ENCODE measurements around the gene TMEM171.

TMEM171 gene

DNA sequence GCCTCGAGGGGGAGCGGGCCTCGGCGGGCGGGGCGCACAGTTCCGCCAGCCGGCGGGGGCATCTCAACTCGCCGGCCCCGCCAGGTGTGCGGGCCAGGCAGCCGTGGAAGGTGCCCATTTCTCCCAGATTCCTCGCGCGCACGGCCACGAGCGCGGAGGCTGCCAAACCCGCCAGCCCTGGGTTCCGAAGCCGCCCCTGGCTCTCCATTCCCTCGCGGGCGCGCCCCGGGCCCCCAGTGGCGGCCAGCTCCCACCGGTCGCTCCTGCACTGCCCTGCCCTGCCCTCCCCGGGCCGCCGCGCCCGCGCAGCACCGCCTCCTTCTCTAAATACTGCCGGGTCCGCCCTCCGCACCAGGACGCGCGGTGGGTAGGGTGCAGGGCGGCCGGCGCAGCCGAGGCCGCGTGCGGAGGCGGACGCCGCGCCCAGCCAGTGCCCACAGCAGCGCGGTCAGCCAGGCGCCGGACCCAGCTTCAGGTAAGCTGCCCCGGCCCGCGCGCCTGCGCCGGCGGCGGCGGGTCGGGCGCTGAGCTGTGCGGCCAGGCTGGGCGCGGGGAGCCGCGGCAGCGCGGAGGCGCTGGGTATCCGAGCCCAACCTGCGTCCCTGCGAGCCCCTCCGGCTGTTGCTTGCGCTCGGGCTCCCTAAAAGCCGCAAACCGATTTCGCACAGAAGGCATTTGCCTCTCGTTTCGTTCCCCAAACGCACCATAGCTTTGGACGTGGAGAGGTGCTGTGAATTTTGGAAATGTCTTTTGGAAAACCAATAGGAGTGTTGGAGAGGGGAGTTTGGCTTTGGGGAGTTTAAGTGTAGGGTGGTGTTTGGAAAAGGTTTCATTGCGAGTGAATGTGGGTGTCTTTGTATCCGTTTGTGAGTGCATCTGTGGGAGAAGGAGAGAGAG is at the start of gene TMEM171:
TMEM171 (plus strand) TSS at position 354 of the 897 bp plus-strand sequence. CDS start 2,799 bp downstream, outside the sequence.
- no peak for DNase-seq

- DNase-seq = no peak
These were observed 39.3 kb upstream of the TMEM171 start for GRCh38 chr5:73081093-73081492.

GRCh38 chr5:73088026-73088425 is 32.3 kb upstream of the TMEM171 start:
- no peak for DNase-seq

DNA sequence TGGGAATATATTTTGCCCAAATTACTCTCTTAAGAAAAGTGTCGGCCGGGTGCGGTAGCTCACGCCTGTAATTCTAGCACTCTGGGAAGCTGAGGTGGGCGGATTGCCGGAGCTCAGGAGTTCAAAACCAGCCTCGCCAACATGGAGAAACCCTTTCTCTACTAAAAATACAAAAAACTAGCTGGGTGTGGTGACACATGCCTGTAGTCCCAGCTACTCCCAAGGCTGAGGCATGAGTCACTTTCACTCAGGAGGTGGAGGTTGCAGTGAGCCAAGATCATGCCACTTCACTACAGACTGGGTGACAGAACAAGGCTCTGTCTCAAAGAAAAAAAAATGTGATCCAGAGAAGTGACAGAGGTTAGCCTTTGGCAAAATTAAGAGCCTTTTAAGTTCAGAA is 26.4 kb upstream of the TMEM171 start:
- no peak for DNase-seq

DNA sequence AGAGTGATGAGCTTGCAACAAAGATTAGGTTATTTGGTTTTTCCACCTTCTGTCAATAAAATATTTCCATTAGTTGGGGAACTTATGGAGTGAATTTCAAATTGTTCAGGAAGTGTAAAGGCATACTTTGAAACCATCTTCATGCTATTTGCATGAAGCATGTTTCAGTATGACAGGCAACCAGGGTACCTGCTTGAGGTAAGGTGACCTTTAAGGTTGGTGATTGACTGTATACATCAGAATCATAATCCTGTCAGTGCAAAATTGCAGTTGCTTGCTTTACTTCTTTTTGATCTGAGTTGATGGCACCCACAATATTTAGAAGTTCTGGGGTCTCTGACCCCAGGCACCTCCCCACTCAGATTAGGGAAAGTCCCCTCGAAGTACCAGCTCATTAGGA is 26.0 kb upstream of the TMEM171 start:
- no peak for DNase-seq

- DNase-seq = no peak
These were observed 24.7 kb upstream of the TMEM171 start for GRCh38 chr5:73095564-73096238.

- DNase-seq = no peak
These were observed 24.2 kb upstream of the TMEM171 start for GRCh38 chr5:73096239-73096575.

- DNase-seq = no peak
These were observed 22.6 kb upstream of the TMEM171 start for GRCh38 chr5:73097740-73098139.

GRCh38 chr5:73100109-73100508 is 20.3 kb upstream of the TMEM171 start:
- no peak for DNase-seq

- no peak for DNase-seq
These were observed 16.5 kb upstream of the TMEM171 start for GRCh38 chr5:73103870-73104299.

- no peak for DNase-seq
These were observed 16.0 kb upstream of the TMEM171 start for GRCh38 chr5:73104326-73104725.

GRCh38 chr5:73106335-73106734 is 14.0 kb upstream of the TMEM171 start:
- no peak for DNase-seq

- DNase-seq = no peak
These were observed 10.2 kb upstream of the TMEM171 start for GRCh38 chr5:73110190-73110589.

DNA sequence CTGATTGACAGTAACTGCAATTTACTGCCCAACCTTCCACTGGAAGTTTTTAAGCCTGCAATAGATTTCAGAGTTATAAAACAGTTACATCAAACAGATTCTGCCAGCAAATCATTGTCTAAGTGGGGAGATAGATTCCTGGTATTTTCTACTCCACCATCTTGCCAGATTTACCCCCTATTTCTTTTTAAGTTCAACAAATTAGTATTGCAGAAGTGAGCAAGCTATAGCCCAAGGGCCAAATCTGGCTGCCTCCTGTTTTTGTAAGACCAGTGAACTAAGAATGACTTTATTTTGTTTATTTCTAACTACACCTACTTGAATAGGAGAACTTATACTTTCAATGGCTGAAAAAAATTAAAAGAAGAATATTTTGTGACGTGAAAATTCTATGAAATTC is 8.8 kb upstream of the TMEM171 start:
- DNase-seq = no peak

- no peak for DNase-seq
These were observed 8.0 kb upstream of the TMEM171 start for GRCh38 chr5:73112359-73112758.

- DNase-seq = no peak
These were observed 6.2 kb upstream of the TMEM171 start for GRCh38 chr5:73114044-73114688.

DNA sequence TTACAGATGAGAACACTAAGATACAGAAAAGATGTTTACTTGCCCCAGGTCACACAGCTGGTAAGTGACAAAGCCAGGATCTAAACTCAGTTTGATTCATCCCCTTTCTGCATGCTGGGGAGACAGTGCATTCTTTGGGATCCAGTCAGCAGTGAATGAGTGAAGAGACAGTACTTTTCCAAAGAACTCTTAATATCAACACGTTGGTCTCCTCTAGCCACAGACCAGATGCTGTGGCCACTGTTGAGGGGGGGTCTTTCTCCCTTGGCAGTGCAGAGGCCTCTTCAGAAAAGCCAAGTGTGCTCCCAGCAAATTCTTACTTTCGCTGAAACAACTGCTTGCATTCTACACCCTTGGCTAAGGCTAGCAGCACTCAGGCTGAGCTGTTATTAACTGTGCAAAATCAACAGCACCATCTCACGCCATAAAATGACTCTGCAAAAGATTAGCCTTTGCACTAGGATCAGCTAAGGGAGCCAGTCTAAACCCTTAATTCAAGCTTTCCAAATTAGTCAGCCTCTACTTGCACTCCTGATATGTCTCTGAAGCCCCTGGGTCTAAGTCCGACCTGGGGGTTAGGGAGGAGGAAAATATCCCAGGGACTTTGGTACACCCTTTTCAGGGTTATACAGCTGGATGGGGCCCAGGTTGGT is 4.8 kb upstream of the TMEM171 start:
- DNase-seq = no peak

DNA sequence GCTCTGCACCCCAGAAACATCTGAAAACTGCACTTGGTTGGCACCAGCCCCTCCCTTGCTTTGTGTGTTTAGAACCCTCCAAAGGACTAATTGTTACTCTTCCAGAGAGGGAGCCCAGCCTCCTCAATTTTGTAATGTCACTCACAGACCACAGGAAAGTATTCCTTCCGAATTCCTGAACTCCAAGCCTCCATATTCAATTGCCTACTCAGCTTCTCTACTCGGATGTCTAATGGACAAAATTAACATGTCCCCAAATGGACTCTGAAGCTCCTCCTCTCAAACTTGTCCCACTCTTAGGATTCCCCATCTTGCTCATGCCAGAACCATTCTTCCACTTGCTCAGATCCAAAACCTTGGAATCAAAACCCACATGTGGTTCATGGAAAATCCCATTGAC is 3.9 kb upstream of the TMEM171 start:
- no peak for DNase-seq

DNA sequence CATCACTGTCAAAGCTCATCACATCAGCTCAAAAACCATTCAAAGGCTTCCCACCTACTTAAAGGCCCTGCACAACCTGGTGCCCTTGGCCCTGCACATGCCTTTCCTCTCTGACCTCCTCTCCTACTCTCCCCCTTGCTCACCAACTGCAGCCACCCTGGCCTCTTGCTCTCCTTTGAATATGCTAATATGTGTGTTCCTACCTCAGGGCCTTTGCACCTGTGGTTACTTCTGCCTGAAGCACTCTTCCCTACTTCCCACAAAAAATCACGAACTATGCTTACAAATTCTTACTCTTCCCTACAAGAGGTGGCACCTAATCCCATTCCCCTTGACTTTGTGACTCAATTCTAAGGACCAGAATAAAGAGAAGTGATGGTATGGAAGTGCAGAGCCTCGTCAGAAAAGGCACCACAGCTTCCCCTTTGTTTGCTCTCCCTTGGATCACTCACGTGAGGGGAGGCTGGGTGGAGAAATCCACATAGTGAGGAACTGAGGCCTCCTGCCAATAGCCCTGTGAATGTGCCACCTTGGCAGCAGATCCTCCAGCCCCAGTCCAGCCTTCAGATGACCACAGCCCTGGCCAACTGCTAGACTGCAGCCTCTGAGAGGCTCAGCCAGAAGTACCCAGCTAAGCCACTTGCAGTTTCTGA is 3.2 kb upstream of the TMEM171 start:
- DNase-seq = no peak

DNA sequence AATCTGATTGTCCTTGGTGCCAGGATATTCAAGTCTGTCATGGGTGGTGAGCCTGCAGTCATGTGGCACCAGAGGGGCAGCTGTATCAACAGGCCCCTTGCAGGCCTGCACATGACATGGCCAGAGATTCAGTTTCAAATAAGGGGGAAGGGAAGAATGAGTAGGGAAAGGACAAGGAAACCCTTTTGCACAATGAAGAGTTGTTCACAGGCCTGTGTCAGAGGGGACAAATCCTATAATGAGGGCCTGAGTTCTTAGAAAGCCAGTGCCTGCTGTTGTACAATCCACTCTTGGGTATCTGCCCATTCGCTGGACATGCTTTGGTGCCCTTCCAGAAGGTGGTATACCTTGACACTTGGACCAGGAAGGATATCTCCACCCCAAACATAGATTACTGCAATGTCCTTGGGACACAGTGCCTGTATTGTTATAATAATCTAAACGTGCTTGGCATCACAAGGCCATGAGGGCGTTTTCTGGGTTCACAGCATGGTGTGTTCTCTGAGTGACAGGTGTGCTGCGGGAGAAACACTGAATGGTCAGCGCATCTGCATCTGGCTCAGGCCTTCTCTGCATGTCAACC is 1.9 kb upstream of the TMEM171 start:
- DNase-seq = no peak

DNA sequence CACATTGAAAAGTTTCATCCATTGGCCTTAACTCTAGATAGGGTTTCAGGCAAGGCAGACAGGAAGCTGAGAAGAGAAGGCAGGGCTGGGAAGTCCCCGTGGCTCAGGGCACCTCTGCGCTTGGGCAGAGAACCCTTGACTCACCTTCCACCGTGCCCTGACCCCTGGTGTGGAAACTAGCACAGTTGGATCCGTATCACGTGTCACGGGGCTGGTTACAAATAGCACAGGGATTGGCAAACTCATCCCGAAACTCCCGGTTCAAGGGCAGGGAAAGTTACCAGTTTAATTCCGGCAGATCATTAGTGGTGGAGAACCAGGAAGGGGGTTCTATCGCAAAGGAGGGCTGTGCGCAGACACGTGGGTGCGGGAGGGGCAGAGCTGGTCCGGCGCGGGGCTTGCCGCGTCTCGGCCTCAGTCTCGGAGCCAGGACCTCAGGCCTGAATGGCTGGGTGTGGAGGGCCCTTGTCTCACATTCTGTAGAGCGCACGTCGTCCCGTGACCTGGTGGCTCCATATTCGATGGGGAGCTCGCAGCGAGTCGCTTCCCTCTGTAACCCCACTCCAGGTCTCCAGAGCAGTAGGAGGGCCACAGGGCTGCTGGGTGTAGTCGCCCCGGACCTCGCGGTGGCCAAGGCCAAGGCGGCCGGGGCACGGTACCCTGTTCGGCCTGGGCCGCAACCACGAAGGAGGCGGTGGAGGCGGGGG is 771 bp upstream of the TMEM171 start:
- no peak for DNase-seq

GRCh38 chr5:73121119-73121463 is 716 bp downstream of the TMEM171 start:
- DNase-seq = no peak
